ENCODE data around the gene SELENOM. TPM values are rescaled to one million over a fixed set of nuclear protein-coding genes. Genes with fewer than 3 reads are reported as not detected.

SELENOM gene
- total RNA-seq, 1 donor from 2014 or later = 157 TPM

DNA sequence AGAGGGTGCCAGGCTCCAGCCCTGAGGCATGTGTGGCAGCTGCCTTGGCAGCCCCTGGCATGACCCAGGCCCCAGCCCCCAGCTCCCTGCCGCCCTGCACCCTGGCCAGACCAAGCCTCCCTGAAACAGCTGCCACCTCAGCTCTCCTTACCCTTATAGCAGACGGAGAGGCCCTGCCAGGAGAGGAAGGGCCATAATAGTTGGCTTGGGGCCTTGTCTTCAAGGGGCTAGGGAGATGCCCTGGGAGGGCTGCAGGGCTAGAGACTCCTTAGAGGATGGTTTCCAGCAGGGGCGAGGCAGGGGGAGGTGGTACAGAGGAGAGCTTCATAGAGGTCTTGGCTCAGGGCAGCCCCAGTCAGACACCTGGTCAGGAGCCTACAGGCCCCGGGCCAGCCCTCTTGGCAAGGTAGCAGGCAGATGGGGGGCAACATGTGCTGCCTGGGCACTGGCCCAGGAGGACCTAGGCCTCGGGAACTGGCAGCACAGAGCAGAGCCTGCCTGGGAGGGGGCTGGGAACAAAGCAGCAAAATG is 13.3 kb downstream of the SELENOM start:
- Mint-ChIP-seq H3K9me3 (ENCODE audit: unreplicated experiment) (no peaks in the 10 kb centered on the region), H3K36me3 (ENCODE audit: low read depth, unreplicated experiment) (peaks cover 29% of the 10 kb centered on the region), H3K27ac (ENCODE audit: unreplicated experiment) (no peak overlapping the region), H3K4me3 (ENCODE audit: unreplicated experiment) (no peak overlapping the region), H3K27me3 (ENCODE audit: low read depth, unreplicated experiment) (no peaks in the 10 kb centered on the region), H3K4me1 (ENCODE audit: low read depth, unreplicated experiment) (no peaks in the 10 kb centered on the region)
- H3K4me2 ChIP-seq (ENCODE audit: low read length) = no peak overlapping the region
- peaks cover 4% of the 10 kb centered on the region for H3K79me2 ChIP-seq (ENCODE audit: insufficient read depth, low read length)
- H3K9ac ChIP-seq (ENCODE audit: low read length) = no peak overlapping the region
- H4K20me1 ChIP-seq (ENCODE audit: insufficient read depth, low read length) = peaks cover 63% of the 10 kb centered on the region
- no peak overlapping the region for H3K27ac ChIP-seq (ENCODE audit: low read depth, low read length)
- H3K4me3 ChIP-seq (ENCODE audit: insufficient read depth, low read depth, low read length) = no peak overlapping the region
- no peak for DNase-seq (ENCODE audit: low read depth)
- TF ChIP-seq CTCF (IDR thresholded peaks at IDR 0.05; ENCODE audit: insufficient read depth, low read depth, low read length) (no peak), EZH2 (IDR thresholded peaks at IDR 0.05; ENCODE audit: insufficient read depth, low read length) (no peak)
- FAIRE-seq = no peak
- H3K36me3 ChIP-seq (ENCODE audit: insufficient read depth, low read length) = peaks cover 45% of the 10 kb centered on the region
- H3K9me3 ChIP-seq (ENCODE audit: insufficient read depth, low read depth, low read length) = no peaks in the 10 kb centered on the region
- H3K4me1 ChIP-seq (ENCODE audit: insufficient read depth, low read length) = no peaks in the 10 kb centered on the region
- no peak overlapping the region for H2AFZ ChIP-seq (ENCODE audit: low read depth, low read length)
- no peaks in the 10 kb centered on the region for H3K27me3 ChIP-seq (ENCODE audit: insufficient read depth, low read length)

DNA sequence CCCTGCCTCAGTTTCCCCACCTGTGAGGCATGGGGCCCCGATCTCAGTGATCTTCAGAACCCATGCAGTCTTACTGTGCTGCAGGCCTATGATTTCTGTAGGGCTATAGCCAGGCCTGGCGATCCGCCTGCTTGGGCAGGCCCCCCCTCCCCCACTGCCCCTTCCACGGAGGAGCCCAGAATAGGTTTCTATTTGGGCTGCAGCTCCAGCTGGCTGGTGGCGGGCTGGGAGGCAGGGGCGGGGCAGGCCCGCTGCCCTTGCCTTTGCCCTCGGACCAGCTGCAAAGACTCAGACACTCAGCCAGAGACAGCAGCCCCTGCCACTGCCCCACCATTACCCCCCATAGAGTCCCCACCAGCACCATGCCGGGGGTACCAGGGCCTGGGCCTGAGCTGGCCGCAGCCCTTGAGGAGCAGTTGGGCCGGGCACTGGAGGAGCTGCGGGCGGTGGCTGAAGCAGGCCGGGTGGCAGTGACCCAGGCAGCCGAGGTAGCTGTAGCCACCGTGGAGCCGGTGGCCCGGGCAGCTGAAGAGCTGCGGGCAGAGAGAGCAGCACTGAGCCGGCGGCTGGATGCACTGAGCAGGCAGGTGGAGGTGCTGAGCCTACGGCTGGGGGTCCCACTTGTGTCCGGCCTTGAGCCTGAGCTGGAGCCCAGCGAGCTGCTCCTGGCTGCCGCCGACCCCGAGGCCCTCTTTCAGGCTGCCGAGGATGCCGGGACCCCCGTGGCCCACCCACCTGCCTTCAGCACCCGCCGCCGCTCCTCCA is 14.1 kb downstream of the SELENOM start:
- Histone ChIP-seq H3K9me3 (ENCODE audit: insufficient read depth, low read depth, low read length) (no peaks in the 10 kb centered on the region), H3K36me3 (ENCODE audit: insufficient read depth, low read length) (peaks cover 50% of the 10 kb centered on the region), H4K20me1 (ENCODE audit: insufficient read depth, low read length) (peaks cover 67% of the 10 kb centered on the region), H3K27ac (ENCODE audit: low read depth, low read length) (no peak overlapping the region), H2AFZ (ENCODE audit: low read depth, low read length) (no peak overlapping the region), H3K79me2 (ENCODE audit: insufficient read depth, low read length) (peaks cover 5% of the 10 kb centered on the region), H3K27me3 (ENCODE audit: insufficient read depth, low read length) (no peaks in the 10 kb centered on the region), H3K4me2 (ENCODE audit: low read length) (no peak overlapping the region), H3K4me1 (ENCODE audit: insufficient read depth, low read length) (no peaks in the 10 kb centered on the region), H3K4me3 (ENCODE audit: insufficient read depth, low read depth, low read length) (no peak overlapping the region), H3K9ac (ENCODE audit: low read length) (no peak overlapping the region)
- Mint-ChIP-seq H3K27me3 (ENCODE audit: low read depth, unreplicated experiment) (no peaks in the 10 kb centered on the region), H3K4me3 (ENCODE audit: unreplicated experiment) (no peak overlapping the region), H3K36me3 (ENCODE audit: low read depth, unreplicated experiment) (peaks cover 30% of the 10 kb centered on the region), H3K27ac (ENCODE audit: unreplicated experiment) (no peak overlapping the region), H3K9me3 (ENCODE audit: unreplicated experiment) (no peaks in the 10 kb centered on the region), H3K4me1 (ENCODE audit: low read depth, unreplicated experiment) (no peaks in the 10 kb centered on the region)
- TF ChIP-seq EZH2 (IDR thresholded peaks at IDR 0.05; ENCODE audit: insufficient read depth, low read length) = no peak
- no peak for TF ChIP-seq CTCF (IDR thresholded peaks at IDR 0.05; ENCODE audit: insufficient read depth, low read depth, low read length)
- DNase-seq (ENCODE audit: low read depth) (no peak), FAIRE-seq (no peak)

- Histone ChIP-seq H3K4me3 (ENCODE audit: insufficient read depth, low read depth, low read length) (no peak overlapping the region), H3K79me2 (ENCODE audit: insufficient read depth, low read length) (peaks cover 16% of the 10 kb centered on the region), H4K20me1 (ENCODE audit: insufficient read depth, low read length) (peaks cover 73% of the 10 kb centered on the region), H3K9me3 (ENCODE audit: insufficient read depth, low read depth, low read length) (no peaks in the 10 kb centered on the region), H3K9ac (ENCODE audit: low read length) (no peak overlapping the region), H3K27me3 (ENCODE audit: insufficient read depth, low read length) (no peaks in the 10 kb centered on the region), H3K4me2 (ENCODE audit: low read length) (no peak overlapping the region), H3K36me3 (ENCODE audit: insufficient read depth, low read length) (peaks cover 50% of the 10 kb centered on the region), H3K4me1 (ENCODE audit: insufficient read depth, low read length) (no peaks in the 10 kb centered on the region), H2AFZ (ENCODE audit: low read depth, low read length) (no peak overlapping the region), H3K27ac (ENCODE audit: low read depth, low read length) (no peak overlapping the region)
- DNase-seq (ENCODE audit: low read depth) = no peak
- Mint-ChIP-seq H3K36me3 (ENCODE audit: low read depth, unreplicated experiment) (peaks cover 25% of the 10 kb centered on the region), H3K9me3 (ENCODE audit: unreplicated experiment) (no peaks in the 10 kb centered on the region), H3K4me1 (ENCODE audit: low read depth, unreplicated experiment) (no peaks in the 10 kb centered on the region), H3K4me3 (ENCODE audit: unreplicated experiment) (no peak overlapping the region), H3K27ac (ENCODE audit: unreplicated experiment) (no peak overlapping the region), H3K27me3 (ENCODE audit: low read depth, unreplicated experiment) (no peaks in the 10 kb centered on the region)
- no peak for FAIRE-seq
- TF ChIP-seq EZH2 (IDR thresholded peaks at IDR 0.05; ENCODE audit: insufficient read depth, low read length) (no peak), CTCF (IDR thresholded peaks at IDR 0.05; ENCODE audit: insufficient read depth, low read depth, low read length) (no peak)
Measured at GRCh38 chr22:31092161-31092560, 15.2 kb downstream of the SELENOM start.
